Activated T-cell treated with anti-CD3 and anti-CD28 coated beads, Interleukin-2, amount 50 U/mL, for 72 hours (primary cell): ENCODE measurements around the gene MYLK3. TPM values are rescaled to one million over a fixed set of nuclear protein-coding genes. Genes with fewer than 3 reads are reported as not detected.

Experiments used
- ATAC-seq, 2 donors: fragments of 150-1000 bp; cut with Tn5 transposase; replicated peaks in 1 of 2; 2 replicates each; pipeline ENCODE4 v1.10.0; 2021; ENCODE audit warnings: moderate library complexity in 2 of 2, mild to moderate bottlenecking in 1 of 2
- DNase-seq, 2 donors: peaks; one replicate each; pipeline ENCODE4 v3.0.0; 2021 to 2022; ENCODE audit warnings: mixed read lengths in 1 of 2
- H3K27ac Mint-ChIP-seq: one replicate; pipeline ENCODE4 v1.8.0; 2022; ENCODE audit warnings: mild to moderate bottlenecking, moderate library complexity, mixed read lengths
- H3K27me3 Mint-ChIP-seq: one replicate; pipeline ENCODE4 v1.8.0; 2022; ENCODE audit warnings: low read depth, mixed read lengths
- H3K36me3 Mint-ChIP-seq, 2 donors: one replicate each; pipeline ENCODE4 v1.8.0; 2022; ENCODE audit warnings: mixed read lengths in 2 of 2, mild to moderate bottlenecking in 1 of 2; ENCODE audit not compliant: insufficient read depth in 2 of 2
- H3K4me1 Mint-ChIP-seq: one replicate; pipeline ENCODE4 v1.8.0; 2022; ENCODE audit warnings: low read depth, mixed read lengths
- H3K4me3 Mint-ChIP-seq, 2 donors: one replicate each; pipeline ENCODE4 v1.8.0; 2022; ENCODE audit warnings: mild to moderate bottlenecking in 2 of 2, mixed read lengths in 2 of 2, moderate library complexity in 2 of 2
- H3K9me3 Mint-ChIP-seq, 2 donors: one replicate each; pipeline ENCODE4 v1.8.0; 2022; ENCODE audit warnings: mixed read lengths in 2 of 2
- total RNA-seq, 2 donors: library from RNA; stranded (reverse); gene quantifications; one replicate each; pipeline ENCODE4 v1.2.3, GENCODE V29; 2022

The MYLK3 gene
- total RNA-seq, 2 donors from 2014 or later, result 0.81 to 1.7 TPM

DNA sequence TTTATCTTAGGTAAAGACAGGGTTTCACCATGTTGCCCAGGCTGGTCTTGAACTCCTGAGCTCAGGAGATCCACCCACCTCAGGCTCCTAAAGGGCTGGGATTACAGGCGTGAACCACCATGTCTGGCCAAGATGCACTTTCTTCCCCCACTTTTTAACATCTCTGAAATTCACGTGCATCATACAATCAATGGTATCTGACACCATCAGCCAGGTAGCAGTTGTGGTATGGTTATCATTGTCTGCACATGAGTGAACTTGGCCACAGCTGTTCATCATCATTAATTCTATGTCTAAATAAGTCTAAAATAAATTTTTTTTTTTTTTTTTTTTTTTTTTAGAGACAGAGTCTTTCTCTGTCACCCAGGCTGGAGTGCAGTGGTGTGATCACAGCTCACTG lies 34.2 kb upstream of the MYLK3 start:
- Mint-ChIP-seq H3K4me1 (peaks cover 12% of the 10 kb centered on the region), H3K4me3 (no peak overlapping the region), H3K27me3 (no peaks in the 10 kb centered on the region), H3K36me3 (peaks cover 9 to 11% of the 10 kb centered on the region in 2 donors), H3K9me3 (peaks cover 8 to 10% of the 10 kb centered on the region in 2 donors), H3K27ac (no peak overlapping the region)
- ATAC-seq (no peak), DNase-seq (no peak)

- no peaks in the 10 kb centered on the region for H3K9me3 Mint-ChIP-seq
- no peaks in the 10 kb centered on the region for H3K27me3 Mint-ChIP-seq
- DNase-seq (no peak), ATAC-seq (no peak)
- no peak overlapping the region for H3K4me3 Mint-ChIP-seq
- H3K27ac Mint-ChIP-seq, result no peak overlapping the region
- H3K36me3 Mint-ChIP-seq, result no peaks in the 10 kb centered on the region
- no peaks in the 10 kb centered on the region for H3K4me1 Mint-ChIP-seq
These were observed 29.7 kb upstream of the MYLK3 start for GRCh38 chr16:46777804-46778203.

- H3K36me3 Mint-ChIP-seq, result no peaks in the 10 kb centered on the region
- DNase-seq (no peak), ATAC-seq (no peak)
- H3K27me3 Mint-ChIP-seq, result no peaks in the 10 kb centered on the region
- H3K4me3 Mint-ChIP-seq, result no peak overlapping the region
- no peaks in the 10 kb centered on the region for H3K4me1 Mint-ChIP-seq
- H3K27ac Mint-ChIP-seq, result no peak overlapping the region
- H3K9me3 Mint-ChIP-seq, result no peaks in the 10 kb centered on the region
These were observed 27.1 kb upstream of the MYLK3 start for GRCh38 chr16:46775214-46775613.

DNA sequence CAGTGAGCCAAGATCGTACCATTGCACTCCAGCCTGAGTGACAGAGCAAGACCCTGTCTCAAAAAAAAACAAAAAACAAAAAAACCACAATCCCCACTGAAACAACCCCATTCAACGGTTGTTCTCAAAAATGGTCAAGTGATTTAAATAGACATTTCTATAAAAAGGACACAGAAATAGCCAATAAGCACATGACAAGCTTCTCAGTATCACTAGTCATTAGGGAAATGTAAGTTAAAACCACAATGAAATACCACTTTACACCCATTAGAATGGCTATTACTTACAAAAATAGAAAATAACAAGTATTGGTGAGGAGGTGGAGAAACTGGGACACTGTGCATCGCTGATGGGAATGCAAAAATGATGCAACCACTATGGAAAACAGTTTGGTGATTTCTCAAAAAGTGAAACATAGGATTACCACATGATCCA lies 26.6 kb upstream of the MYLK3 start:
- no peak for ATAC-seq
- H3K4me3 Mint-ChIP-seq, result no peak overlapping the region
- H3K4me1 Mint-ChIP-seq, result no peaks in the 10 kb centered on the region
- H3K27me3 Mint-ChIP-seq, result no peaks in the 10 kb centered on the region
- H3K9me3 Mint-ChIP-seq, result no peaks in the 10 kb centered on the region
- H3K27ac Mint-ChIP-seq, result no peak overlapping the region
- no peaks in the 10 kb centered on the region for H3K36me3 Mint-ChIP-seq
- no peak for DNase-seq

DNA sequence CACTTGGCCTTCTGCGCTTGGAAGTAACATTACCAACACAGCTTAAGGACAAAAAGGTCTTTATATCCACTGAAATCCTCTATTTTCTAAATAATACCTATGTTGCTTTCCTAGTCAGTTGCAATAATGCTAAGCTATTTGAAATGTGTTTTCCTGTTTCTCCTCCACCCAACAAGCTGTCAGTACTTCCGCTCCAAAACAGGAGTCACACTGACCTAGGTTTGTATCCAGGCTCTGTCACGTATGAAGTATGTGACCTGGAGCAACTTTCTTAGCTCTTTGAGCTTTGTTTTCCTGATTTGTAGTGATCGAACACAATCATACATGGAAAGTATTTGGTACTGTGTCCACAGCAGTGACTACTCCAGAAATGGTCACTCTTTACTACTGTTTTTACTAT lies 24.3 kb upstream of the MYLK3 start:
- DNase-seq (no peak), ATAC-seq (no peak)
- Mint-ChIP-seq H3K9me3 (no peaks in the 10 kb centered on the region), H3K27ac (no peak overlapping the region), H3K4me1 (no peaks in the 10 kb centered on the region), H3K27me3 (no peaks in the 10 kb centered on the region), H3K36me3 (no peaks in the 10 kb centered on the region), H3K4me3 (no peak overlapping the region)

DNA sequence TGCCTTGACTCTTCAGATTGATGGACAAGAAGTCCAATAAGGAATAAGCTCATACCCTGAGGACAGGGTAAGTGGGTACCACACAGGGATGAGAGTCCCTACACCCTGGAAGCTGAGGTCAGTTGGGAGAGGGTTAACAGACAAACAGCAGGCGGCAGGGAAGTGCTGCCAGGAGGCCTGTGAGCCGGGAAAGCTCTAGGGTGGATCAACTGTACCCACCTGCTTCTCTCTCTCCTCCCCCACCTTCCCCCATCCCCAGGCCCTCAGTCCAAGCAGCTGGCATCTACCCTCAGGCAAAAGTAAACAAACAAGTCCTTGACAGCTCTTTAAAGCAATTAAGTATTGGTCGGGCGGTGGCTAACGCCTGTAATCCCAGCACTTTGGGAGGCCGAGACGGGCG lies 20.7 kb upstream of the MYLK3 start:
- no peaks in the 10 kb centered on the region for H3K9me3 Mint-ChIP-seq
- H3K36me3 Mint-ChIP-seq, result no peaks in the 10 kb centered on the region

GRCh38 chr16:46765050-46765449 lies 16.9 kb upstream of the MYLK3 start:
- Mint-ChIP-seq H3K27me3 (no peaks in the 10 kb centered on the region), H3K27ac (no peak overlapping the region), H3K4me1 (peaks cover 5% of the 10 kb centered on the region), H3K4me3 (no peak overlapping the region), H3K36me3 (no peaks in the 10 kb centered on the region), H3K9me3 (no peaks in the 10 kb centered on the region)
- no peak for ATAC-seq
- DNase-seq, result no peak

More for the DNA sequence above, 20.7 kb upstream of the MYLK3 start:
- ATAC-seq (no peak), DNase-seq (no peak)
- Mint-ChIP-seq H3K4me1 (peaks cover 5% of the 10 kb centered on the region), H3K27me3 (no peaks in the 10 kb centered on the region), H3K4me3 (no peak overlapping the region), H3K27ac (no peak overlapping the region)

- Mint-ChIP-seq H3K36me3 (no peaks in the 10 kb centered on the region), H3K4me3 (no peak overlapping the region), H3K27me3 (peaks cover 13% of the 10 kb centered on the region), H3K9me3 (no peaks in the 10 kb centered on the region), H3K4me1 (peaks cover 5% of the 10 kb centered on the region), H3K27ac (no peak overlapping the region)
- DNase-seq, result no peak
- no peak for ATAC-seq
These were observed 15.0 kb upstream of the MYLK3 start for GRCh38 chr16:46763147-46763546.

- H3K4me3 Mint-ChIP-seq, result no peak overlapping the region
- no peak for ATAC-seq
- no peak overlapping the region for H3K27ac Mint-ChIP-seq
- H3K4me1 Mint-ChIP-seq, result peaks cover 5% of the 10 kb centered on the region
- peaks cover 13% of the 10 kb centered on the region for H3K27me3 Mint-ChIP-seq
- H3K9me3 Mint-ChIP-seq, result no peaks in the 10 kb centered on the region
- DNase-seq, result no peak
- H3K36me3 Mint-ChIP-seq, result no peaks in the 10 kb centered on the region
These were observed 14.4 kb upstream of the MYLK3 start for GRCh38 chr16:46762583-46762982.

DNA sequence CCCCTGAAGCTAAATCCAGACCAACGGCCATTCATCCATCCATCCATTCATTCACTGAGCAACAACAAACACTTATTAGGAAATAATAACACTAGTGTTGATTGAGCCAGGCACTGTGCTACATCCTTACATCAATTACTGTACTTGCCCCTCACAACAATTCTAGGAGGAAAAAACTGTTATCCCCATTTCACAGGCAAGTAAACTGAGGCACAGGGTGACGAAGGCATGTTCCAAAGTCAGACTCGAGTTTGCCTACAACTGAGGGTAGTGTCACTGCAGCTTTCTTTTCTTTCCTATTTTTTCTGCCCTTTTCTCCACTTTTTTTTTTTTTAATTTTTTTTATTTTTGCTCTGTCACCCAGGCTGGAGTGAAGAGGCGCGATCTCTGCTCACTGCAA lies 11.2 kb upstream of the MYLK3 start:
- no peak for ATAC-seq
- Mint-ChIP-seq H3K4me3 (no peak overlapping the region), H3K9me3 (no peaks in the 10 kb centered on the region), H3K4me1 (no peaks in the 10 kb centered on the region), H3K27me3 (peaks cover 13% of the 10 kb centered on the region), H3K27ac (peak overlapping the region; percentile 6), H3K36me3 (no peaks in the 10 kb centered on the region)
- DNase-seq, result no peak

GRCh38 chr16:46757339-46758050 lies 9.4 kb upstream of the MYLK3 start:
- no peak for ATAC-seq
- Mint-ChIP-seq H3K27ac (no peak overlapping the region), H3K4me3 (no peak overlapping the region), H3K36me3 (no peaks in the 10 kb centered on the region), H3K9me3 (no peaks in the 10 kb centered on the region), H3K4me1 (no peaks in the 10 kb centered on the region), H3K27me3 (peaks cover 13% of the 10 kb centered on the region)
- no peak for DNase-seq

- Mint-ChIP-seq H3K36me3 (no peaks in the 10 kb centered on the region), H3K9me3 (no peaks in the 10 kb centered on the region), H3K4me3 (no peak overlapping the region), H3K27ac (no peak overlapping the region), H3K4me1 (no peaks in the 10 kb centered on the region), H3K27me3 (peaks cover 13% of the 10 kb centered on the region)
- DNase-seq (no peak), ATAC-seq (no peak)
These were observed 8.6 kb upstream of the MYLK3 start for GRCh38 chr16:46756772-46757171.

GRCh38 chr16:46753015-46753414 lies 4.9 kb upstream of the MYLK3 start:
- H3K27ac Mint-ChIP-seq, result no peak overlapping the region

GRCh38 chr16:46751381-46751780 lies 3.2 kb upstream of the MYLK3 start:
- Mint-ChIP-seq H3K9me3 (no peaks in the 10 kb centered on the region), H3K27me3 (no peaks in the 10 kb centered on the region), H3K4me1 (no peaks in the 10 kb centered on the region), H3K4me3 (no peak overlapping the region), H3K27ac (no peak overlapping the region), H3K36me3 (no peaks in the 10 kb centered on the region)
- ATAC-seq (no peak), DNase-seq (no peak)

More at GRCh38 chr16:46753015-46753414, 4.9 kb upstream of the MYLK3 start:
- Mint-ChIP-seq H3K27me3 (no peaks in the 10 kb centered on the region), H3K36me3 (no peaks in the 10 kb centered on the region), H3K4me1 (no peaks in the 10 kb centered on the region), H3K9me3 (no peaks in the 10 kb centered on the region), H3K4me3 (no peak overlapping the region)
- DNase-seq (no peak), ATAC-seq (no peak)
